ENCODE measurements around the gene CDK14. TPM values are rescaled to one million over a fixed set of nuclear protein-coding genes. Genes with fewer than 3 reads are reported as not detected.

Gene CDK14
- total RNA-seq, 1 experiment from 2014 or later, result not detected

- in situ Hi-C loops (cut with HindIII; ENCODE audit: low sequenced_read_pairs), result no loop called here
These were observed 532.7 kb downstream of the CDK14 start for GRCh38 chr7:91128683-91129348.

GRCh38 chr7:91135300-91135699 is 539.2 kb downstream of the CDK14 start:
- DNase-seq (ENCODE audit: low spot score), result no peak
- in situ Hi-C loops (cut with HindIII; ENCODE audit: low sequenced_read_pairs), result no loop called here

More at GRCh38 chr7:91128683-91129348, 532.7 kb downstream of the CDK14 start:
- DNase-seq (ENCODE audit: low spot score), result no peak

- in situ Hi-C loops (cut with HindIII; ENCODE audit: low sequenced_read_pairs), result no loop called here
- DNase-seq (ENCODE audit: low spot score), result no peak
These were observed 539.7 kb downstream of the CDK14 start for GRCh38 chr7:91135703-91136430.

- in situ Hi-C loops (cut with HindIII; ENCODE audit: low sequenced_read_pairs), result no loop called here
- DNase-seq (ENCODE audit: low spot score), result no peak
These were observed 541.1 kb downstream of the CDK14 start for GRCh38 chr7:91137153-91137787.

GRCh38 chr7:91137788-91138368 is 541.8 kb downstream of the CDK14 start:
- DNase-seq (ENCODE audit: low spot score), result no peak
- in situ Hi-C loops (cut with HindIII; ENCODE audit: low sequenced_read_pairs), result no loop called here

- in situ Hi-C loops (cut with HindIII; ENCODE audit: low sequenced_read_pairs), result no loop called here
- DNase-seq (ENCODE audit: low spot score), result no peak
These were observed 544.2 kb downstream of the CDK14 start for GRCh38 chr7:91140286-91140685.

GRCh38 chr7:91140982-91141381 is 544.9 kb downstream of the CDK14 start:
- in situ Hi-C loops (cut with HindIII; ENCODE audit: low sequenced_read_pairs), result no loop called here
- no peak for DNase-seq (ENCODE audit: low spot score)

GRCh38 chr7:91142743-91143142 is 546.6 kb downstream of the CDK14 start:
- in situ Hi-C loops (cut with HindIII; ENCODE audit: low sequenced_read_pairs), result no loop called here
- DNase-seq (ENCODE audit: low spot score), result no peak

- in situ Hi-C loops (cut with HindIII; ENCODE audit: low sequenced_read_pairs), result no loop called here
- peak; percentile 25 for DNase-seq (ENCODE audit: low spot score)
These were observed 553.5 kb downstream of the CDK14 start for GRCh38 chr7:91149341-91150246.

GRCh38 chr7:91151916-91152315 is 555.8 kb downstream of the CDK14 start:
- in situ Hi-C loops (cut with HindIII; ENCODE audit: low sequenced_read_pairs), result no loop called here
- DNase-seq (ENCODE audit: low spot score), result no peak

GRCh38 chr7:91156316-91157185 is 560.4 kb downstream of the CDK14 start:
- DNase-seq (ENCODE audit: low spot score), result no peak
- in situ Hi-C loops (cut with HindIII; ENCODE audit: low sequenced_read_pairs), result no loop called here

GRCh38 chr7:91157579-91158320 is 561.6 kb downstream of the CDK14 start:
- no peak for DNase-seq (ENCODE audit: low spot score)
- in situ Hi-C loops (cut with HindIII; ENCODE audit: low sequenced_read_pairs), result no loop called here

- in situ Hi-C loops (cut with HindIII; ENCODE audit: low sequenced_read_pairs), result no loop called here
- no peak for DNase-seq (ENCODE audit: low spot score)
These were observed 566.3 kb downstream of the CDK14 start for GRCh38 chr7:91162436-91162835.

GRCh38 chr7:91164506-91164905 is 568.4 kb downstream of the CDK14 start:
- peak; percentile 35 for DNase-seq (ENCODE audit: low spot score)
- in situ Hi-C loops (cut with HindIII; ENCODE audit: low sequenced_read_pairs), result no loop called here

- in situ Hi-C loops (cut with HindIII; ENCODE audit: low sequenced_read_pairs), result no loop called here
- no peak for DNase-seq (ENCODE audit: low spot score)
These were observed 569.1 kb downstream of the CDK14 start for GRCh38 chr7:91165006-91165845.

GRCh38 chr7:91165846-91166230 is 569.7 kb downstream of the CDK14 start:
- in situ Hi-C loops (cut with HindIII; ENCODE audit: low sequenced_read_pairs), result no loop called here
- DNase-seq (ENCODE audit: low spot score), result peak; percentile 27
